Body of pancreas (tissue), 4 donors: ENCODE measurements around the gene TNKS2.

Source experiments
- CTCF ChIP-seq, 7 experiments: fragments of 450-650 bp in 4 of 7; fragments of 200-600 bp in 3 of 7; sonication (generic) in 3 of 7; IDR thresholded peaks; one replicate each; pipeline ENCODE4 v1.5.1; 2016 to 2019; ENCODE audit warnings: antibody characterized with exemption in 7 of 7
- POLR2A ChIP-seq, 3 donors: fragments of 450-650 bp; IDR thresholded peaks; one replicate each; pipeline ENCODE4 v1.6.1; 2016; ENCODE audit warnings: antibody characterized with exemption in 3 of 3, mild to moderate bottlenecking in 2 of 3

GRCh38 chr10:91856637-91857036 lies 58.4 kb downstream of the TNKS2 start:
- no peak for TF ChIP-seq POLR2A (IDR thresholded peaks at IDR 0.05)
- TF ChIP-seq CTCF (IDR thresholded peaks at IDR 0.05) = peak in 2 of 7 experiments; percentile 15 to 21
